GM12873 (cell line): ENCODE data around the gene SYCE3.

Experiments used
- TF ChIP-seq, protein P1 (sequence below): IDR thresholded peaks from 2 replicates; pipeline ENCODE4 v1.5.1; 2012; ENCODE audit warnings: low read depth, mild to moderate bottlenecking, moderate library complexity, low read length, control low read depth; ENCODE audit not compliant: insufficient read depth; ENCODE audit errors: missing control alignments

Gene SYCE3

DNA sequence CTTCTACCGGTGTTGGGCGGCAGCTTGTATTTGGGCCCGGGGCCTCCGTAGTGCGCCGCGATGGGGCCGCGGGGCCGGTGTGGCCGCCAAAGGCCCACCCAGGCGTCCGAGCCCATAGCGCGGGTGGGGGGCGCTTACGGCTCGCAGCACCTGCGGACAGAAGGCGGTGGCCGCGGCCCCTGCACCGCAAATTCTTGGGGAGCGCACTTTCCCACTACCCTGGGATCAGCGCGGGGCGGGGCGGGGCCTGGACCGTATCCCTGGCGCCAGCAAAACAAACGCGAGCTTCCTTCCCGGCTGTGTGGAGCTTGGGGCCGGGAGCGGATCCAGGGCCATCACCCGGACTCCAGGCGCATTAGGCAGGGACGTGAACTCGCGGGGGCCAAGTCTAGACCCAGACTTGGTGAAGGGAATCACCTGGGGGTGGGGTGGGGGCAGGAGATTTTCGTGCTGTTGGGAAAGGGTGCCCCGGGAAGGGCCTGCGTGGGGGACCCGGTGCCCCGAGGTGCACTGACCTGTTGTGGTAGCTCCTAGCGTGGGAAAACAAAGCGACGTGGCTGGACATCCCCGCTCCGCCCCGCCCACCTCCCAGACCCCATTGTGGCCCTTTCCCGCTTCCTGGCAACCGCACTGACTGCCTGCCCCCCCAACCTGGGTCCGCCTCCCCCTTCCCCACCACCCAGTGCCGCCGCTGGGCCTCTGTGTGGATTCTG is 30.6 kb downstream of the SYCE3 start:
- TF ChIP-seq, protein P1, sequence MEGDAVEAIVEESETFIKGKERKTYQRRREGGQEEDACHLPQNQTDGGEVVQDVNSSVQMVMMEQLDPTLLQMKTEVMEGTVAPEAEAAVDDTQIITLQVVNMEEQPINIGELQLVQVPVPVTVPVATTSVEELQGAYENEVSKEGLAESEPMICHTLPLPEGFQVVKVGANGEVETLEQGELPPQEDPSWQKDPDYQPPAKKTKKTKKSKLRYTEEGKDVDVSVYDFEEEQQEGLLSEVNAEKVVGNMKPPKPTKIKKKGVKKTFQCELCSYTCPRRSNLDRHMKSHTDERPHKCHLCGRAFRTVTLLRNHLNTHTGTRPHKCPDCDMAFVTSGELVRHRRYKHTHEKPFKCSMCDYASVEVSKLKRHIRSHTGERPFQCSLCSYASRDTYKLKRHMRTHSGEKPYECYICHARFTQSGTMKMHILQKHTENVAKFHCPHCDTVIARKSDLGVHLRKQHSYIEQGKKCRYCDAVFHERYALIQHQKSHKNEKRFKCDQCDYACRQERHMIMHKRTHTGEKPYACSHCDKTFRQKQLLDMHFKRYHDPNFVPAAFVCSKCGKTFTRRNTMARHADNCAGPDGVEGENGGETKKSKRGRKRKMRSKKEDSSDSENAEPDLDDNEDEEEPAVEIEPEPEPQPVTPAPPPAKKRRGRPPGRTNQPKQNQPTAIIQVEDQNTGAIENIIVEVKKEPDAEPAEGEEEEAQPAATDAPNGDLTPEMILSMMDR, result no peak

DNA sequence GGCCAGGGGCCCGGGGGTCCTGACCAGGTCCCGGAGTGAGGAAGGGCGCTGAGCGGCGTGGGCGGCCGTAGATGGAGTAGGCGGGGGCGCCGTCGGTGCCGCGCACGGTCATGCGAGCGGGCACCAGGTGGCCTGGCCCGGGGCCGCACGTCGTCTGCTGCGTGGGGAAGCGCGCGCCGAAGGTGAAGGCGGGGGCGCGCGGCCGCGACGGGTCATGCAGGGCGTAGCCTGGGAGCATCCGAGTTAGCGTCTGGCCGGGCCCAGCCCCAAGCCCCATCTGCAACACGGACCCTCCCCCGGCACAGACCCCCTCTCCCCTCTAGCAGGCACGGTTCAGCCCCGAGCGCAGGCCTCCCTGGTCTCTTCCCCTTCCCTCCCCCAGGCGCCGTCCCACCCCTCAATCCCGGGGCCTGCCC is 31.2 kb downstream of the SYCE3 start:
- TF ChIP-seq, protein P1, result no peak

DNA sequence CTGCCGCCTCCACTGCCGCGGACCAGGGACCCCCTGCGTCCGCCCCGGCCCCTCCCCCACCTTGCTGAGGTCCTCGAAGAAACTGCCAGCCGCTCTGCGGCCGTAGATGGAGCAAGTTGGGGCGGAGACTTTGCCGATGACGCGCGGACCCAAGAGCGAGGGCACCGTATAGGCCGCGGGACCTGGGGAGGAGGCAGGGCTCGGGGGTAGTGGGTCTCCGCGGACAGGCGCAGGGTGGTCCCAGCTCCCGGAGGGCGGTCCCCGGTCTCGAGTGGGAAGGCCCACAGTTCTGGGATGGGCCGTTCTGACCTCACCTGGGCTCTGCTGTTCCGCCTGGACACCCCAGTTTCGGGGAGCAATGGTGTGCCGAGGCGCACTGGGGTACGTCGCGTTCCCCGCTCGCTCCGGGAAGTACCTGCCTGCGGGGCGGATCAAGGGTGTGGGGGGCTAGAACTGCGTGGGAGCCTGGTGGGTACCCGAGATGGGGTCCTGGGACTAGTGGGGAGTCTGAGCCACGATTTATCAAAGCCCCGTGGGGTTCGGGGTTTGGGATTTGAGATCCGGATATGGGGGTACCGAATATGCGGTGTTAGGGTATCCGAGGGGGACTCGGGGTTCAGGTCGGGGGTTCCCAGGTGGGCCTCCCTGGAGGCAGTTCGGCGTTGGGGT is 31.7 kb downstream of the SYCE3 start:
- TF ChIP-seq, protein P1, result no peak

DNA sequence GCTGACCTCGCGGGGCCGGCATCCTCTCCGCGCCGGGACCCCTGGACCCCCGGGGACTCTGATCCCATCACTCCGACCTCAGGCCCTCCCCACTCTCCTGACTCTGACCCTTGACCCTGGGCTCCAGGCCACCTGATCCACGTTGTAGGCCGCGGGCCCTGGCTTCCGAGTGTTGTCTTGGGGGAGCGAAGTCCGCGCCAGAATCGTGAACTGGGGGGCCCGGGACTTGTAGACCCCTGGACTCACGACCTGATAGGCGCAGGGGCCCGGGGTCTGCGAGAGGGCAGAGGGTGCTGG is 32.2 kb downstream of the SYCE3 start:
- TF ChIP-seq, protein P1, result no peak

DNA sequence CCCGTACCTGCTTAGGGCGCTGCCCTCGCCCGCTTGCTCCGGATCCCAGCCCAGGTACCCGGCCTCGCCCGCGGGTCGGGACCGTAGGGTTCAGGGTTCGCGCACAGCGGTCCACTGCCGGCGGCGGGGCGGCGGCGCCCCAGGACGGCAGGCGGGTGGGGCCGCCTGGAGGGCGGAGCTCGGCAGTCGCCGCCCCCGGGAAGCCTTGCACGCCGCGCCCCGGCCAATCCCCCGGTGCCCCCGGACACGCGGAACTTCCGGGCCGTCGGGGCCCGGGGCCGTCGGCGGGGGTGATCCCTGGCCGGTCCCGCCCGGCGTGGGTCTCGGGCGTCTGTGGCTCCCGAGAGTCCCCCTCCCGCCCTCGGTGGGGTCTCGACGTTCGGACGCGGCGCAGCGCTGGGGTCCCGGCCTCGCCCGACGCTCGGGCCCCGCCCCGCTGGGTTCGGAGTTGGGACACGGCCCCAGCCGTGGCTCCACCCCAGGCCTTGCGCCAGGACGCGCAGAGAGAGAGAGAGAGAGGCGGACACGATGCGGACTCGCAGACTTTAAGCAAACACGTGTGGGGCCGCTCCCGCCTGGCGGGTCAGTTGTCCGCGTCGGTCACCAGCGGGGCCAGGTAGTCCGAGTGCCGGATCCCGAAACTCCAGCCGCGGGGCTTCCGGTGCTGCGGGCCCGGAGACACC is 32.7 kb downstream of the SYCE3 start, which contains the start of gene TYMP:
Gene TYMP, minus strand, starts transcription at position 116 of the 683 bp plus-strand sequence. CDS start 303 bp downstream, outside the sequence.
- TF ChIP-seq, protein P1, result no peak

DNA sequence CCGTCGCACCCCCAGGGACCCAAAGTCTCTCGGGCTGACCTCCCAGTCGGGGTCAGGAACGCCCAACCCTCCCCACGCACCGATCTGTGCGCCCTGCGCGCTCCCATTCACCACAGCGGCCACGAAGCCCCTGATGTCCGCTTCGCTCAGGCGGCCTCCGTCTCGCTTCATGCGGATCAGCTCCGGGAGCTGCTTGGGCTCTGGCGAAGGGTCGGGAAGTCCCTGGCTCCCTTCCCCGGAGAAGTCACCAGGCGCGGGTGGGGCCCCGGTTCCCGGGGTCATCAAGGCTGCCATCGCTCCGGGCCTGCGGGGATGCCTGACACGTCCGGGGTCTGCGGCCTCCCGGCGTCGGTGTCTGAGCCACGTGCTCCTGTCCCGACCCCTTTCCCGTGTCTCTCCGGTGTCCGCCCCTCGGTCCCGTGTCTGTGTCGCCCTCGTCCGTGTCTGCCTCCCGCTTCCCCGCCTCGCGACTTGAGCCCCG is 33.3 kb downstream of the SYCE3 start:
- TF ChIP-seq, protein P1, result no peak
